ENCODE measurements around the gene MYO7B. TPM values are rescaled to one million over a fixed set of nuclear protein-coding genes. Genes with fewer than 3 reads are reported as not detected.

The MYO7B gene
- total RNA-seq, 4 donors from 2014 or later, result 2.3 to 13.0 (median 4.8) TPM

- intact Hi-C loops (cut with DNase I; ENCODE audit: low total_unique reads), result no loop called here
- DNase-seq (ENCODE audit: low spot score in 2 of 2), result peak in 1 of 2 donors; percentile 72
- no peak overlapping the region for H3K4me3 ChIP-seq (ENCODE audit: low read depth, poor library complexity, severe bottlenecking)
- 91 to 94% methylated on average over 15 to 21 of the region's 21 CpGs for WGBS, 2 donors
- no peak for TF ChIP-seq POLR2A (IDR thresholded peaks at IDR 0.05)
- no peak for TF ChIP-seq CTCF (IDR thresholded peaks at IDR 0.05)
Observed at GRCh38 chr2:127581516-127582490, 46.3 kb downstream of the MYO7B start.

- no peak for TF ChIP-seq CTCF (IDR thresholded peaks at IDR 0.05)
- no peak for TF ChIP-seq POLR2A (IDR thresholded peaks at IDR 0.05)
- 71 to 81% methylated on average over 15 of the region's 15 CpGs for WGBS, 2 donors
- DNase-seq (ENCODE audit: low spot score in 2 of 2), result peak in 1 of 2 donors; percentile 70
- no peak overlapping the region for H3K4me3 ChIP-seq (ENCODE audit: low read depth, poor library complexity, severe bottlenecking)
- intact Hi-C loops (cut with DNase I; ENCODE audit: low total_unique reads), result no loop called here
Observed at GRCh38 chr2:127582863-127583861, 47.7 kb downstream of the MYO7B start.

- WGBS, 2 donors, result 90 to 95% methylated on average over 13 of the region's 14 CpGs
- H3K4me3 ChIP-seq (ENCODE audit: low read depth, poor library complexity, severe bottlenecking), result no peak overlapping the region
- intact Hi-C loops (cut with DNase I; ENCODE audit: low total_unique reads), result no loop called here
- TF ChIP-seq POLR2A (IDR thresholded peaks at IDR 0.05) (no peak), CTCF (IDR thresholded peaks at IDR 0.05) (no peak)
- peak in 1 of 2 donors; percentile 54 for DNase-seq (ENCODE audit: low spot score in 2 of 2)
Observed at GRCh38 chr2:127584047-127584446, 48.6 kb downstream of the MYO7B start.

DNA sequence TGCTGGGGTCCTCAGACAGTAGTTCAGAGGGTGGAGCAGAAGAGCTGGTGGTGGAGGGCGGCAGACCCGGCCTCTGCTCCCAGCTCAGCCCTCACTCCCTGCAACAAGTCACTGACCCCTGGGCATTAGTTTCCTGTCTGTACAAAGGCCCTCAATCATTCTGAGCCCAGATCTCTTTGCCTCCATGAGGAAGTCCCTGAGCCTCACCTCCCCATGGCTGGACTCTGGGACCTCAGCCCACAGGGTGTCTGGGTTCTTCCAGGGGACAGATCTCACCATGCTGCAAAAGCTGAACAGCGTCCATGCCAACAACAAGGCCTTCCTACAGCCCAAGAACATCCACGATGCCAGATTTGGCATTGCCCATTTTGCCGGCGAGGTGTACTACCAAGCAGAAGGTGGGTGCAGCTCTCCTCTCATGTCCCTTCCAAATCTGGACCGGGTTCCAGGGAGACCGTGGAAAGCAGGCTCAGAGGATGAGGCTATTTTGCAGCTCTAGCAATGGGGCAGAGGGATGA lies 49.1 kb downstream of the MYO7B start:
- H3K4me3 ChIP-seq (ENCODE audit: low read depth, poor library complexity, severe bottlenecking), result no peak overlapping the region
- intact Hi-C loops (cut with DNase I; ENCODE audit: low total_unique reads), result no loop called here
- DNase-seq (ENCODE audit: low spot score in 2 of 2), result peak in 1 of 2 donors; percentile 70
- TF ChIP-seq CTCF (IDR thresholded peaks at IDR 0.05) (no peak), POLR2A (IDR thresholded peaks at IDR 0.05) (no peak)
- 83 to 84% methylated on average over 8 of the region's 8 CpGs for WGBS, 2 donors

DNA sequence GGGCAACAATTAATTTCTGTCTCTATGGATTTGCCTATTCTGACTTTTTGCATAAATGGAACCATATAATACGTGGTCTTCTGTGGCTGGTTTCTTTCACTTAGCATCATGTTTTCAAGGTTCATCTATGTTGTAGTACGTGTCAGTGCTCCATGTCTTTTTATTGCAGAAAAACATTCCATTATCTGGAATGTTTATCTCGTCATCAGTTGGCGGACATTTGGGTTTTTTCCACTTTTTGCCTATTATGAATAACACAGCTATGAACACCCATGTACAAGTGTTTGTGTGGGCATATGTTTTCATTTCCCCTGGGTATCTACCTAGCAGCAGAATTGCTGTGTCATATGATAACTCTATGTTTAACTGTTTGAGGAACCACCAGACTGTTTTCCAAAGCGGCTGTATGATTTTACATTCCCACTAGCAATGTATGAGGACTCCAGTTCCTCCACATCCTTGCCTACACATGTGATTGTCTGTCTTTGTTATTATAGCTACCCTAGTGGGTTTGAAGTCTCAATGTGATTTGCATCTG lies 49.9 kb downstream of the MYO7B start:
- TF ChIP-seq POLR2A (IDR thresholded peaks at IDR 0.05) (no peak), CTCF (IDR thresholded peaks at IDR 0.05) (no peak)
- no peak for DNase-seq (ENCODE audit: low spot score in 2 of 2)
- H3K4me3 ChIP-seq (ENCODE audit: low read depth, poor library complexity, severe bottlenecking), result no peak overlapping the region
- WGBS, 2 donors, result 83 to 84% methylated on average over 5 of the region's 5 CpGs
- intact Hi-C loops (cut with DNase I; ENCODE audit: low total_unique reads), result no loop called here

Data from lower leg skin (tissue), 4 donors.